PC-9 (cell line): ENCODE data around the gene CR1.

Experiments
- EZH2 ChIP-seq: fragments of 200-600 bp; sonication (generic); IDR thresholded peaks from 2 replicates; pipeline ENCODE4 v1.8.0; 2017; ENCODE audit warnings: antibody characterized with exemption, low read depth
- TF ChIP-seq, protein P1 (sequence below): fragments of 200-600 bp; sonication (generic); conservative IDR thresholded peaks from 2 replicates; pipeline ENCODE4 v1.6.1; 2017; ENCODE audit warnings: mixed run types, antibody characterized with exemption, mild to moderate bottlenecking, moderate library complexity

DNA sequence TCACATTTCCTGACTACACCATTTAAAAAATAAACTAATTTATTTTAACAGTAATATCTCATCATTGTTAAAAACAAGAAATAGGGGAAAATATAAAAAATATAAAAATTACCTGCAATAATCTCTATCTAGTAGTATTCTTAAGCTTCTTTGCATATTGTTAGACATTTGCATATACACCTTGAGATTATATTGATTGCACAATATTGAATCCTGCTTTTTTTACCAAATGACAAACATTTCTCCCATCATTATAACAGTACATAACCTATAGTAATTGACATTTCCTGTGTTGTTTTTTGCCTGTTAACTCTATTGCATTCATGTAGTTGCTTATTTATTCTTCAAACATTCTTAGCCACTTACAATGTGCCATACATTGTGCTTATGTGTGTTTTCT lies 137.3 kb downstream of the CR1 start:
- TF ChIP-seq, protein P1, sequence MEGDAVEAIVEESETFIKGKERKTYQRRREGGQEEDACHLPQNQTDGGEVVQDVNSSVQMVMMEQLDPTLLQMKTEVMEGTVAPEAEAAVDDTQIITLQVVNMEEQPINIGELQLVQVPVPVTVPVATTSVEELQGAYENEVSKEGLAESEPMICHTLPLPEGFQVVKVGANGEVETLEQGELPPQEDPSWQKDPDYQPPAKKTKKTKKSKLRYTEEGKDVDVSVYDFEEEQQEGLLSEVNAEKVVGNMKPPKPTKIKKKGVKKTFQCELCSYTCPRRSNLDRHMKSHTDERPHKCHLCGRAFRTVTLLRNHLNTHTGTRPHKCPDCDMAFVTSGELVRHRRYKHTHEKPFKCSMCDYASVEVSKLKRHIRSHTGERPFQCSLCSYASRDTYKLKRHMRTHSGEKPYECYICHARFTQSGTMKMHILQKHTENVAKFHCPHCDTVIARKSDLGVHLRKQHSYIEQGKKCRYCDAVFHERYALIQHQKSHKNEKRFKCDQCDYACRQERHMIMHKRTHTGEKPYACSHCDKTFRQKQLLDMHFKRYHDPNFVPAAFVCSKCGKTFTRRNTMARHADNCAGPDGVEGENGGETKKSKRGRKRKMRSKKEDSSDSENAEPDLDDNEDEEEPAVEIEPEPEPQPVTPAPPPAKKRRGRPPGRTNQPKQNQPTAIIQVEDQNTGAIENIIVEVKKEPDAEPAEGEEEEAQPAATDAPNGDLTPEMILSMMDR: no peak
- TF ChIP-seq EZH2: no peak
